SK-N-SH (cell line): ENCODE measurements around the gene FAM53C.

ENCODE experiments used
- CHD2 ChIP-seq: fragments of 150-350 bp; IDR thresholded peaks from 2 replicates; pipeline ENCODE4 v1.6.1; 2018; ENCODE audit warnings: low read length; ENCODE audit not compliant: partially characterized antibody
- FOXM1 ChIP-seq: IDR thresholded peaks from 2 replicates; pipeline ENCODE4 v1.4.0; 2012; ENCODE audit warnings: low read depth, mild to moderate bottlenecking
- RFX5 ChIP-seq: IDR thresholded peaks from 2 replicates; pipeline ENCODE4 v1.6.1; 2012; ENCODE audit warnings: mild to moderate bottlenecking, improper control_type of control experiment, low read length

DNA sequence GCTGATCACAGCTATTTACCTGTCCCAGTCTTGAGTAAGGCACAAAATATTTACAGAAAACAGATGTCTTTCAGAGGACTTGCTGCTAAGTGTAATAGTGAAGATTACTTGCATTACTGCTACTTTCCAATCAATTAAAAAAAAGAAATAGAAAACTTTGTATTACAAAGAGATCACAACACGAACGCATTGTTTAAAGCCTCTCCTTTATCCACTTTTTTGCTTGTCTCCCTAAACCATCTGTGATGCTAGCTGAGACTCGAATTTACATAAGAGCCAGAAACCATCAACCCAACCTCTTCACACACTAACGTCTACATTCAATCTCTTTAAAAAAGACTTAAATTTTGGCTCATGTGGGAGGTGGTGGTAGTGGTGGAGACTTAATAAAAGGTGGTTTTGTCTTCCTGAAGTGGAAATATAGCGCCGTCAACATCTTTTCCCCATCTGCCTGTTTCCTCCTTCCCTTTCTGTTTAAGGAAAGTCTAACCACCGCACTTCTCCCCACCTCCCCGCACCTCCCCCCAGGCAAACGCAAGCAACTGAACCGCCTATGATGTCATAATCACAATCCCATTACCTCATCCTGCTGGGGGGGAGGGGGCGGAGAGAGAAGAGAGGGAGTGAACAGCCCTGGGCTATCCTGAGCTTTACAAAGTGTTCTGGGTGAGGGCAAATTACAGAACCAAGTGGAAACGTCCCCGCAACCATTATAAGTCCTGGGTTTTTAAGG is 948 bp upstream of the FAM53C start:
- TF ChIP-seq CHD2 (peak; percentile 92), FOXM1 (no peak), RFX5 (no peak)
